ENCODE data around the gene INTS4. TPM values are rescaled to one million over a fixed set of nuclear protein-coding genes. Genes with fewer than 3 reads are reported as not detected.
"Not testable (repeated sequence)": the region's sequence is repeated elsewhere in the genome, so short reads cannot be mapped to it uniquely, and the experiment has no call there.

The INTS4 gene
- total RNA-seq, 1 donor from 2014 or later: 32.5 TPM

DNA sequence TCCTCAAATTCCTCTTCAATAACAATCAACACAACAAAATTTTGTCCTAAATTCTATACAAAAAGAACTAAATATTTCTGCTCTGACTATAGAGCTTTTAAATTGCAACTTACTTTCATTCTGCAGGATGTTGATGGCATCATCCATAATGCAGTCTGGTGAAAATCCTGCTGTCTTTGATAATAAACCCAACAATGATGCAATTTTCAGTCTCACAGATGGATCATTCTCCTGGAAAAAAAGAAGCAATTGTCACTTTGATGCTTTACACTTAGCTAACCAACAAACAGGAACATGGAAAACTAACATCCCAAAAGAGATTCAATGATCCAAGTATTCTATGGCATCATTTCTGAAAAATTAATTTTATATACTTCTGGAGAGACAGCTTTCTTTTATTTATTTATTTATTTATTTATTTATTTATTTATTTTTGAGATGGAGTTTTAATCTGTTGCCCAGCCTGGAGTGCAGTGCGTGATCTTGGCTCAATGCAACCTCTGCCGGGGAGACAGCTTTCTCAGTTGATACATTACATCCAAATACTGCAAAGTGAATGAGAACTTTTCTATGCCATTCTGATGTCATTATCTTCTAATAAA is 13.0 kb downstream of the INTS4 start:
- H3K27me3 ChIP-seq (ENCODE audit: control insufficient read depth, insufficient read depth, low read length): no peaks in the 10 kb centered on the region
- H3K4me3 ChIP-seq (ENCODE audit: low read depth, low read length): no peak overlapping the region
- no peaks in the 10 kb centered on the region for H3K36me3 ChIP-seq (ENCODE audit: control insufficient read depth, insufficient read depth, low read length)
- DNase-seq (ENCODE audit: low read depth): no peak
- TF ChIP-seq, protein P1, sequence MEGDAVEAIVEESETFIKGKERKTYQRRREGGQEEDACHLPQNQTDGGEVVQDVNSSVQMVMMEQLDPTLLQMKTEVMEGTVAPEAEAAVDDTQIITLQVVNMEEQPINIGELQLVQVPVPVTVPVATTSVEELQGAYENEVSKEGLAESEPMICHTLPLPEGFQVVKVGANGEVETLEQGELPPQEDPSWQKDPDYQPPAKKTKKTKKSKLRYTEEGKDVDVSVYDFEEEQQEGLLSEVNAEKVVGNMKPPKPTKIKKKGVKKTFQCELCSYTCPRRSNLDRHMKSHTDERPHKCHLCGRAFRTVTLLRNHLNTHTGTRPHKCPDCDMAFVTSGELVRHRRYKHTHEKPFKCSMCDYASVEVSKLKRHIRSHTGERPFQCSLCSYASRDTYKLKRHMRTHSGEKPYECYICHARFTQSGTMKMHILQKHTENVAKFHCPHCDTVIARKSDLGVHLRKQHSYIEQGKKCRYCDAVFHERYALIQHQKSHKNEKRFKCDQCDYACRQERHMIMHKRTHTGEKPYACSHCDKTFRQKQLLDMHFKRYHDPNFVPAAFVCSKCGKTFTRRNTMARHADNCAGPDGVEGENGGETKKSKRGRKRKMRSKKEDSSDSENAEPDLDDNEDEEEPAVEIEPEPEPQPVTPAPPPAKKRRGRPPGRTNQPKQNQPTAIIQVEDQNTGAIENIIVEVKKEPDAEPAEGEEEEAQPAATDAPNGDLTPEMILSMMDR (IDR thresholded peaks at IDR 0.05; ENCODE audit: insufficient read depth, low read length, poor library complexity, severe bottlenecking): no peak

DNA sequence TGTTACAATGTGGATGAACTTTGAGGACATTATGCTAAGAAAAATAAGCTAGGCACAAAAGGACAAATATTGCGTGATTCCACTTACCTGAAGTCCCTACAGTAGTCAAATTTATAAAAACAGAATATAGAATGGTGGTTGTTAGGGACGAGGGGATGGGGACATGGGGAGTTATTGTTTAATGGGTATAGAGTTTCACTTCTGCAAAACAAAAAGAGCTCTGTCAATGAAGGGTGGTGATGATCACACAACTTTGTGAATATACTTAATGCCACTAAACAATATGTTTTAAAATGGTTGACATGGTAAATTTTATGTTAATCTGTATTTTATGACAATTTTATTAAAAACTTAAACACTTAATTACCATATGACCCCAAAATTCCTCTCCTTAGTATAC is 26.1 kb downstream of the INTS4 start:
- TF ChIP-seq, protein P1 (IDR thresholded peaks at IDR 0.05; ENCODE audit: insufficient read depth, low read length, poor library complexity, severe bottlenecking): no peak
- no peak for DNase-seq (ENCODE audit: low read depth)
- Histone ChIP-seq H3K36me3 (ENCODE audit: control insufficient read depth, insufficient read depth, low read length) (no peaks in the 10 kb centered on the region), H3K4me3 (ENCODE audit: low read depth, low read length) (no peak overlapping the region), H3K27me3 (ENCODE audit: control insufficient read depth, insufficient read depth, low read length) (no peaks in the 10 kb centered on the region)

DNA sequence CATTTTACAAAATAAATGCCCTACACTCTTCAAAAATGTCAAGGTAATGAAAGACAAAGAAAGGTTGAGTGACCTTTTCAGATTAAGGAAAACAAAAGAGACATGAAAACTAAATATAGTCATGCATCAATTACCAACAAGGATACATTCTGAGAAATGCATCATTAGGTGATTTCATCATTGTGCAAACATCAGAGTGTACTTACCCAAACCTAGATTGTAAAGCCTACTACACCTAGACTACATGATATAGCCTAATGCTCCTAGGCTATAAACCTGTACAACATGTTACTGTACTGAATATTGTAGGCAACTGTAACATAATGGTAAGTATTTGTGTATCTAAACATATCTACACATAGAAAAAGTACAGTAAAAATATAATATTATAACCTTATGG is 26.7 kb downstream of the INTS4 start:
- TF ChIP-seq, protein P1 (IDR thresholded peaks at IDR 0.05; ENCODE audit: insufficient read depth, low read length, poor library complexity, severe bottlenecking): no peak
- H3K36me3 ChIP-seq (ENCODE audit: control insufficient read depth, insufficient read depth, low read length): no peaks in the 10 kb centered on the region
- DNase-seq (ENCODE audit: low read depth): no peak
- H3K27me3 ChIP-seq (ENCODE audit: control insufficient read depth, insufficient read depth, low read length): no peaks in the 10 kb centered on the region
- H3K4me3 ChIP-seq (ENCODE audit: low read depth, low read length): no peak overlapping the region

DNA sequence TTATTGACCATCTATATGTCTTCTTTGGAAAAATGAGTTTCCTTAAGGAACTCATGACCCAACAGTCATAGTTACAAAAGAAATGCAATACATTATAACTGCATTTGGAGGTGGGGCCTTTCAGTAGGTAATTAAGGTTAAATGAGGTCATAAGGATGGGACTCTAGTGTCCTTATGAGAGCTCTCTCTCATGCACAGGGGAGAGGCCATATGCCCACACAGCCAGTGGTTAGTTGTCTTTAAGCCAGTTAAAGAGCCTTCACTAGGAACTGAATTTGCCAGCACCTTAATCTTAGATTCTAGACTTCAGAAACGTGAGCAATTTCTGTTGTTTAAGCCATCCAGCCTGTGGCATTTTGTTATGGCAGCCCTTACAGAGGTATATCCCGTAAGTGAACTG is 27.3 kb downstream of the INTS4 start:
- TF ChIP-seq, protein P1 (IDR thresholded peaks at IDR 0.05; ENCODE audit: insufficient read depth, low read length, poor library complexity, severe bottlenecking): no peak
- Histone ChIP-seq H3K36me3 (ENCODE audit: control insufficient read depth, insufficient read depth, low read length) (no peaks in the 10 kb centered on the region), H3K4me3 (ENCODE audit: low read depth, low read length) (no peak overlapping the region), H3K27me3 (ENCODE audit: control insufficient read depth, insufficient read depth, low read length) (no peaks in the 10 kb centered on the region)
- DNase-seq (ENCODE audit: low read depth): no peak

DNA sequence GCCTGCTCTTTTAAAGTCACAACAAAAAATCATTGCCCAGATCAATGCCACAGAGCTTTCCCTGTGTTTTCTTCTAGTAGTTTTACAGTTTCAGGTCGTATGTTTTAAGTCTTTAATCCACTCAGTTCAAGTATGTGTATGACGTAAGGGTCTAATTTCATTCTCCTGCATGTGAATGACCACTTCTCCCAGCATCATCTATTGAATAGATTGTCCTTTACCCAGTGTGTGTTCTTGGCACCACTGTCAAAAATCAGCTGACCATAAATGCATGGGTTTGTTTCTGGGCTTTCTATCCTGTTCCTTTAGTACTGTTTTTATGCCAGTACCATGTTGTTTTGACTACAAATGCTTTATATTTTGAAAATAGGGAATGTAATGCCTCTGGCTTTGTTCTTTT is 28.1 kb downstream of the INTS4 start:
- Histone ChIP-seq H3K4me3 (ENCODE audit: low read depth, low read length) (no peak overlapping the region), H3K27me3 (ENCODE audit: control insufficient read depth, insufficient read depth, low read length) (no peaks in the 10 kb centered on the region), H3K36me3 (ENCODE audit: control insufficient read depth, insufficient read depth, low read length) (no peaks in the 10 kb centered on the region)
- TF ChIP-seq, protein P1 (IDR thresholded peaks at IDR 0.05; ENCODE audit: insufficient read depth, low read length, poor library complexity, severe bottlenecking): no peak
- no peak for DNase-seq (ENCODE audit: low read depth)

DNA sequence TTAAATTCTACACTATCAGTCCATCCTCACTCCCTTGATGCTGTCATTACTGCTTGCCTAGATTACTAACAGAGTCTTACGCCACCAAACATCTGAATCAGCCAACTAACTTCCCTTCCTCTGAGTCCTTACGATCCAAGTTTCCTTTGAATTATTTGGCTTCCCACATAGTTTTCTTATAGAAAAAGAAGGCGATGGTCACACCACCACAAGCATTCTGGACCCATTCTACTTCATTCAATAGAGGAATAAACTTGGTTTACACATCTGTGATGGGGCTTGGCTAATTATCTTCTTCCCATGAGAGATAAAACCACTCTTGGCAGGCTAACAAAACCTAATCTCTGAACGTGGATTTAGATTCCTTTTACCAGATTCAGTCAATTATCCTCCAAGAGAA is 35.0 kb downstream of the INTS4 start:
- TF ChIP-seq, protein P1 (IDR thresholded peaks at IDR 0.05; ENCODE audit: insufficient read depth, low read length, poor library complexity, severe bottlenecking): no peak
- no peaks in the 10 kb centered on the region for H3K27me3 ChIP-seq (ENCODE audit: control insufficient read depth, insufficient read depth, low read length)

DNA sequence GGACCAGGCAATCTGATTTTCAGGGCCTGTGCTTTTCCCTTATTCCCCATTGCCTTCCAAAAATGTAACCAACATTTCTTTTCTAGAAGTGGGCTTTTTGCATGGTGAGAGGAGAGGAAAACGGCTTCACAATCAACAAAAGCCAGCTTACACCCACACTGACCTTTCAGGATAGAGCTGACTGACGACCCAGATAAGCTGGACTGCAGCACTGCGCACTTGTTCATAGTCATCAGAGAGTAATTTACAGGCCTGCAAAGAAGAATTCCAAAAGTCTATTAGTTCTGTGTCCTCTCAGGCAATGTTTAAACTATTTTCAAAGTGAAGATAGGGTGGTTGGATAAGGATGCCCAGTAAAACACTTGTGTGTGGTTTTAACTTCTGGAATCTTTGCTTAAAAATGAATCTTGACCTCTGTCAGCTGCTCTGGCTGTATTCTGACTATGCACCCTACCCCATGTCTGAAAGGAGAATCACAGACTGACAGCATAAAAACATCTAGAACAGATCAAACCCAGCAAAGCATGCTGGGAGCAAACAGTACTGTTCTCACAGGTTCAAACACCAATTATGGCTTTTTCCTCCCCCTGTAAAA is 35.8 kb downstream of the INTS4 start:
- not testable (repeated sequence) for DNase-seq (ENCODE audit: low read depth); H3K27me3 ChIP-seq (ENCODE audit: control insufficient read depth, insufficient read depth, low read length); H3K36me3 ChIP-seq (ENCODE audit: control insufficient read depth, insufficient read depth, low read length); H3K4me3 ChIP-seq (ENCODE audit: low read depth, low read length)

More for the DNA sequence above, 35.0 kb downstream of the INTS4 start:
- Histone ChIP-seq H3K36me3 (ENCODE audit: control insufficient read depth, insufficient read depth, low read length) (no peaks in the 10 kb centered on the region), H3K4me3 (ENCODE audit: low read depth, low read length) (no peak overlapping the region)
- no peak for DNase-seq (ENCODE audit: low read depth)

DNA sequence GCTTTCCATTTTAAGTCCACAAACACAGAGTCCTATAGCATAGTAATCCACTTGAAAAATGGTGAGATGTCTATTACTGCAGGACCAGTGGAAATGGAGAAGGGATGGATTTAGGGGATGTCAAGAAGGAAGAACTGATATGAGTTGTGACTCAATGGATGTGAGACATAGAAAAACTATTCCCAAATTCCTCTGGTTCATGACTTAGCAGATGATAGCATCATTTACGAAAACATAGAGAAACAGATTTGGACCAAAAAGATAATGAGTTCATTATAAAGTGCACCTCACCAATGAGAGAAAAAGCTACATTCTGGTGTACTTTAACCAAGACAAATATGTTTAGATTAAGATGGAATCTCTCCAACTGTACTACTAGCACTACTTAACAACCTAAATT is 51.2 kb downstream of the INTS4 start:
- not testable (repeated sequence) for H3K36me3 ChIP-seq (ENCODE audit: control insufficient read depth, insufficient read depth, low read length); H3K27me3 ChIP-seq (ENCODE audit: control insufficient read depth, insufficient read depth, low read length); DNase-seq (ENCODE audit: low read depth); H3K4me3 ChIP-seq (ENCODE audit: low read depth, low read length)
